Dermis blood vessel endothelial cell (primary cell): Measurements from ENCODE around the gene SMIM31. TPM values are rescaled to one million over a fixed set of nuclear protein-coding genes. Genes with fewer than 3 reads are reported as not detected.

Source experiments
- DNase-seq: peaks from one replicate; pipeline ENCODE4 v3.0.0; 2010
- total RNA-seq: library from RNA; depleted of rRNA; stranded (reverse); fragments of >200 nt; gene quantifications from 2 replicates; pipeline ENCODE4 v1.2.3, GENCODE V29; 2014

Gene SMIM31
- total RNA-seq, 1 donor from 2014 or later = not detected

DNA sequence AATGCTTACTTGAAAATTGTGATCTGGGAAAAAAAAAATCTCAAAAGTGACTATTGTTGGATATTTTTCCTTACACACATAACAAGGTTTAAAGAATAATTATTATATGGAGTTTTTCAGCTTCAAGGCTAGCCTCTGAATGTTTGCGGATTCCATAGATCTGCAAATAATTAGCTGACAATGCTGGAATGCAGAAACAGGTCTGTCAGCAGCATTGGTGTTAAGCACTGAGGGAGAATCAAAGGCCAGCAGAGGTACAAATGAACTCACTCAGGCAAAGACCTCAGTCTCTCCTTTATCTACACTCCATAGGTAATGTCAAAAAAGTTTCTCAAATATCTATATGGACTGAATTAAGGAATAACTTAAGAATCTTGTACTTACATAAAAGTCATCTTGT is 35.1 kb downstream of the SMIM31 start:
- DNase-seq = no peak

DNA sequence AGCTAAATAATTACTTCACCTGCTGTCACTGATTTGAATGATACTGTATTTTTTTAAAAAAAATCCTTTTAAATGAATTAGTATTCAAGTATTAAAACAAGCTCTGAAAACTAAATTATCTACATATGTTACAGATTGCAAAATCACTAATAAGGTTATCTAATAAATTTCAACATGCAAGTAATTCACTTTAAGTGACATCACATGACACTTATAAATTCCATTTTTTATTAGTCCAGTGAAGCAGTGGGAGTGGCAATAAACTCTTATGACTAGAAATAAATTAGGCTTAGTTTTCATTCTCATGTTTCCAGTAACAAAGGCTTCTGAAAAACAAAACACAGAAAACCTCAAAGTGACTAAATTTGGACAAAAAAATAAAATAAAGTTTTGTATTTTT is 36.3 kb downstream of the SMIM31 start:
- DNase-seq = no peak

DNA sequence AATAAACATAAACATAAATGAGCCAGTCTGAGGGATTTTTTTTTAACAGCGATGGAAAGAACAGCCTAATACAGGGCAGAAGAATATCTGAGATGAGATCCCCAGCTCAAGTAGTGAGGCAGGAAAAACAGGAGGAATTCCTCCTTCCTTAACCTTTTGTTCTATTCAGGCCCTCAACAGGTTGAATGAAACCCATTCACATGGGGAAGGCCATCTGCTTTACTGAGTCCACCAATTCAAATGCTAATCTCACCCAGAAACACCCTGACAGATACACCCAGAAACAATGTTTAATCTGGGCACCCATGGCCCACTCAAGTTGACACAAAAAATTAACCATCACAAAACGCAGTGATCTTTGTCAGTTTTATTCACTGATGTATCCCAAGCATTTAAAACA is 45.5 kb downstream of the SMIM31 start:
- DNase-seq = no peak

GRCh38 chr4:164800786-164801185 is 46.9 kb downstream of the SMIM31 start:
- no peak for DNase-seq

- no peak for DNase-seq
Measured at GRCh38 chr4:164802301-164802901, 48.5 kb downstream of the SMIM31 start.

DNA sequence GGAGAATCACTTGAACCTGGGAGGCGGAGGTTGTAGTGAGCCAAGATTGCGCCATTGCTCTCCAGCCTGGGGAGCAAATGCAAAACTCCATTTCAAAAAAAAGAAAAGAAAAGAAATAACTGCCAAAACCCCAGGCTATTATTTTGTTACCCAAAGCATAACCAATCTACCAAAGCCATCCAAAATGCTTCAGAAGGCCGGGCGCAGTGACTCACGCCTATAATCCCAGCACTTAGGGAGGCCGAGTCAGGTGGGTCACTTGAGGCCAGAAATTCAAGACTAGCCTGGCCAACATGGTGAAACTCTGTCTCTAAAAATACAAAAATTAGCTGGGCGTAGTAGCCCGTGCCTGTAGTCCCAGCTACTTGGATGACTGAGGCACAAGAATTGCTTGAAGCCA is 49.8 kb downstream of the SMIM31 start:
- DNase-seq = no peak

- DNase-seq = no peak
Measured at GRCh38 chr4:164807611-164808010, 53.7 kb downstream of the SMIM31 start.

DNA sequence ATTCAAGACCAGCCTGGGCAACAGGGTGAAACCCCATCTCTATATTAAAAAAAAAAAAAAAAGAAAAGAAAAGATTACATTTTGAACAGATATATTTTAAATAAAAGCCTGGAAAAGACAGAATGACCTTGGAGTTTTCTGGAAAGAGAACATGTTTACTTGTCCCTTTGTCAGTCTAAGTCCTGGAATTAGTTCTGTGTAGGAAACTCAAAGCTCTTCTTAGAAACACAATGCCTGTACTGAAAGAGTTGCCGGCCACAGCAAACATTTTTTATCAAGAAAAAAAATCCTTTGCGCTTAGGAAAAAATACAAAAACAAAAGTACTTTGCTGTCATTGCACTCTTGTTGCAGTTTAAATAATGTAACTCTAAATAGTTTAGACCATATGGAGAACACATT is 59.6 kb downstream of the SMIM31 start:
- DNase-seq = no peak

GRCh38 chr4:164815711-164816110 is 61.8 kb downstream of the SMIM31 start:
- no peak for DNase-seq

DNA sequence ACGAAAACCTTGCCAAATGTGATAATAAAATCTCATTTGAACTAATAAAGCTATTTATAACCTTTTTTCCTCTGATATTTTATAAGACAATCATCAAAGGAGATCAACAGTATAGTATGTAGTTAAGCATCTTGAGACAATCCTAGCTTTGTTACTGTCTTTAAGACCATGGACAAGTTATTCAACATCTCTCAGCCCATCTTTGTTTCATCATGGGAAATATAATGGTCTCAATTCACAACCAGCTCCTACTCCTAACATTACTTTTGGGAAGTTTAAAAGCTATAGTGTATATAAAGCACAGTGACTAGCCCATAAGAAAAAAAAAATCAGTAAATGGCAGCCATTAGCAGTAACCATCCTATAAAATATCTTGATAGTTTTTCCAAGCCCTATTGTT is 65.4 kb downstream of the SMIM31 start:
- no peak for DNase-seq

GRCh38 chr4:164821711-164822110 is 67.8 kb downstream of the SMIM31 start:
- no peak for DNase-seq

GRCh38 chr4:164824581-164824980 is 70.7 kb downstream of the SMIM31 start:
- no peak for DNase-seq

DNA sequence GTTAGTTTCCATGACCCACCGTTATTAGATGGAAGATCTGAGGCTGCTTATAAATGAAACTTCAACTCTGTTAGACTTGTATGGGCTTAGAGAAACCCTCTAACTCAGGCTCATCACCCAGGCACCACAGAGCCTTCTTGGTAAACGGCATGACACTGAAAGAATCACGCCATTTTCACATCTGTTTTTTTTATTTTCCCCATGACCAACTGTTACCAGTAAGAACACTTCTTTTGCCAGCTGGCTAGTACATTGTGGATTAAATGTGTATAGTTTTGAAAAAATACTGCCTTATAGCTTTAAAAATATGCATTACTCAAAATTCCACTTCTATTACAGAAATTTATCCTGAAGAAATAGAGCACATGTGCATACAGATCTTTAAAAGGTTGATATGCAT is 75.0 kb downstream of the SMIM31 start:
- DNase-seq = no peak

DNA sequence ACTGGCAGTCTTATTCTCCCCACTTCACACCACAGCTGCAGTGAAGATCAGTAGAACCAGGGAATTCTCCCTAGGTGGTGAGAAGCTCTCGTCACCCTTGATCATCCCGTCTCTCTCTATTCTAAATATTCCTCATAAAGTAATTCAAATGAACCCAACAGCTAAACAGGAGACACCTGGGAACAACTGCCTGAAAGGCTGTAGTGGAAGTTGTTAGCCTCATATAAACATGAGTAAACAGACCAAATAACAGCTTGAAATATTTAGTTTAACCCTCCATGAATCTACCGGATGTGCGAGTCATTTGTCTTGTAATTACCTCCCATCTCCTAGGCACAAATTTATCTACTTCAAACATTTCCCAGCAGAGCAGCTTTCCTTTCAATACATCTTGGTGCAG is 92.6 kb downstream of the SMIM31 start:
- DNase-seq = no peak

- no peak for DNase-seq
Measured at GRCh38 chr4:164847016-164847415, 93.1 kb downstream of the SMIM31 start.

DNA sequence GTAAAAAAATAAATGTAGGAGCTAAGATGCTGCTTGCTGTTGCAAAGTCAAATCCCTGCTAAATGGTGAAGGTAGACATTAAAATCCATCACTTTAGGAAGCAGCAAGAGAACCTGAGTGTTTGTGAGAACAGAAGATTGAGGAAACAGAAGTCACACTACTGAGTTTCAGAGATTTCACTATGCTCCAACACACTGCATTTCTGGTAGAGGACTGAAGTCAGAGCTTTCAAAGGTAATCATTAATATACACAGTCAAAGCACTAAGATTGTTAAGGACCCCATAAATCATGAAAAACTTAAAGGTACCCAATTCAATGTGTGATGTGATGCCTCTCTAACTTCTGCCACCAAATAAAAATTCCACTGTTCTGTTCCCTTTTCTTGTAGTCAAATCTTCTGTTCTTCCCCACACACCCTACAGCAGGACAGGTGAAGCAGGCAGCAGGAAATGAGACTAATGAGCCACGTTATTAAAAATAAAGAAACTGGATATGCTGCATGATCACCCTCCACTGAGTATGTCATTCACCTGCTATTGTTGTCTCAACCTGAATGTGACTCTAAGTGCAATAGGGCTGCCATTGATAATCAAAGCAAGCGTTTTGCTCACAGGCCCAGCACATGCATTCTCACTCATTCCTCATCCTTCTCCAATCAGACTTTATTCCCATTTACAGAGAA is 94.2 kb downstream of the SMIM31 start:
- DNase-seq = no peak

Other genes with a start within 250 kb of the SMIM31 start
- gene APELA, start 123.0 kb downstream of the SMIM31 start, total RNA-seq = not detected in 2 replicates
- not detected in 2 replicates for gene TRIM61, start 223.5 kb downstream of the SMIM31 start, total RNA-seq